G401.6 (cell line): ENCODE results near the gene COL6A3.
"Not testable (repeated sequence)": the region's sequence is repeated elsewhere in the genome, so short reads cannot be mapped to it uniquely, and the experiment has no call there.

Experiments
- FAIRE-seq: peaks from 2 replicates; lab custom pipeline; 2012; peaks lifted over from hg19 to GRCh38; lab: Jason Lieb, UNC

The COL6A3 gene

GRCh38 chr2:237378650-237379049 is 35.3 kb downstream of the COL6A3 start:
- FAIRE-seq: no peak

GRCh38 chr2:237374284-237375060 is 39.5 kb downstream of the COL6A3 start:
- no peak for FAIRE-seq

- no peak for FAIRE-seq
These were observed 42.1 kb downstream of the COL6A3 start for GRCh38 chr2:237371856-237372255.

GRCh38 chr2:237365671-237366070 is 48.3 kb downstream of the COL6A3 start:
- FAIRE-seq: no peak

- FAIRE-seq: no peak
These were observed 49.3 kb downstream of the COL6A3 start for GRCh38 chr2:237364655-237365054.

GRCh38 chr2:237361194-237362004 is 52.6 kb downstream of the COL6A3 start:
- no peak for FAIRE-seq

GRCh38 chr2:237359894-237360780 is 53.8 kb downstream of the COL6A3 start:
- FAIRE-seq: no peak

GRCh38 chr2:237359518-237359840 is 54.5 kb downstream of the COL6A3 start:
- FAIRE-seq: no peak

GRCh38 chr2:237358721-237359517 is 55.0 kb downstream of the COL6A3 start:
- no peak for FAIRE-seq

GRCh38 chr2:237355701-237356100 is 58.3 kb downstream of the COL6A3 start:
- no peak for FAIRE-seq

- FAIRE-seq: no peak
These were observed 59.1 kb downstream of the COL6A3 start for GRCh38 chr2:237354892-237355291.

- FAIRE-seq: not testable (repeated sequence)
These were observed 59.8 kb downstream of the COL6A3 start for GRCh38 chr2:237354172-237354571.

- no peak for FAIRE-seq
These were observed 60.7 kb downstream of the COL6A3 start for GRCh38 chr2:237353215-237353614.

- no peak for FAIRE-seq
These were observed 61.6 kb downstream of the COL6A3 start for GRCh38 chr2:237352279-237352845.

GRCh38 chr2:237351796-237352195 is 62.2 kb downstream of the COL6A3 start:
- no peak for FAIRE-seq

- no peak for FAIRE-seq
These were observed 62.9 kb downstream of the COL6A3 start for GRCh38 chr2:237351046-237351445.

- FAIRE-seq: no peak
These were observed 63.4 kb downstream of the COL6A3 start for GRCh38 chr2:237350597-237350996.

- no peak for FAIRE-seq
These were observed 63.9 kb downstream of the COL6A3 start for GRCh38 chr2:237350070-237350469.

GRCh38 chr2:237348281-237348865 is 65.6 kb downstream of the COL6A3 start:
- no peak for FAIRE-seq

GRCh38 chr2:237345891-237346640 is 67.9 kb downstream of the COL6A3 start:
- FAIRE-seq: no peak
